K562 (cell line): Measurements from ENCODE around the gene ZNF775. TPM values are rescaled to one million over a fixed set of nuclear protein-coding genes. Genes with fewer than 3 reads are reported as not detected.

Experiments
- ATAC-seq: fragments of 200-7000 bp; cut with Tn5 transposase; 3 replicates; pipeline ENCODE4 v1.9.1; 2020; ENCODE audit warnings: moderate library complexity
- BruUV-seq: library from RNA; stranded (reverse); fragments of 400-500 nt; replicated peaks from 2 replicates; lab custom pipeline; 2021; lab: Mats Ljungman, UMichigan
- CTCF ChIA-PET: fragments of 300-600 bp; formaldehyde crosslinking; extraction: SDS; loops from one replicate; lab custom pipeline; 2021; ENCODE audit warnings: low intra/inter-chr PET ratio; lab: Yijun Ruan, JAX
- POLR2A ChIA-PET: fragments of 300-600, 350-650 bp; sonication (Branson Sonifier 250); formaldehyde crosslinking; extraction: SDS; loops from one replicate; lab custom pipeline; 2021; ENCODE audit warnings: antibody characterized with exemption, inconsistent platforms; lab: Yijun Ruan, JAX
- DNase-seq, 4 experiments: peaks; one replicate each; pipeline versions ENCODE4 v3.0.0 to v3.0.0-alpha.2; 2011 to 2018; ENCODE audit warnings: low spot score in 3 of 4, mixed read lengths in 3 of 4; ENCODE audit errors: extremely low read depth in 1 of 4
- FAIRE-seq: peaks from 2 replicates; lab custom pipeline; 2011; peaks lifted over from hg19 to GRCh38; lab: Jason Lieb, UNC
- H2AFZ ChIP-seq: 2 replicates; pipeline ENCODE4 v1.6.0; 2011; ENCODE audit warnings: low read depth, low read length, control low read depth, inconsistent platforms
- H3K27ac ChIP-seq: fragments of 200-600 bp; 3 replicates; pipeline ENCODE4 v1.8.0; 2011; ENCODE audit warnings: low read depth, mild to moderate bottlenecking, control low read depth, inconsistent platforms, low read length, moderate library complexity, mixed read lengths; ENCODE audit errors: extremely low read depth
- H3K27me3 ChIP-seq, 2 experiments: fragments of 300-600 bp in 1 of 2; 2 replicates in 1 of 2; 3 replicates in 1 of 2; pipeline versions ENCODE4 v1.6.0 to v1.8.0; 2011; ENCODE audit warnings: inconsistent platforms in 2 of 2, low read length in 2 of 2, mild to moderate bottlenecking in 1 of 2, mixed read lengths in 1 of 2, moderate library complexity in 1 of 2; ENCODE audit not compliant: control insufficient read depth in 2 of 2, insufficient read depth in 2 of 2
- H3K36me3 ChIP-seq: fragments of 300-600 bp; 3 replicates; pipeline ENCODE4 v1.8.0; 2011; ENCODE audit warnings: mild to moderate bottlenecking, low read length, inconsistent platforms; ENCODE audit not compliant: control insufficient read depth, insufficient read depth
- H3K4me1 ChIP-seq, 2 experiments: fragments of 200-600 bp in 1 of 2; replicated peaks in 1 of 2; 2 replicates in 1 of 2; 3 replicates in 1 of 2; pipeline versions ENCODE4 v1.5.1 to v1.8.0; 2011; ENCODE audit warnings: inconsistent platforms in 2 of 2, low read length in 2 of 2, mild to moderate bottlenecking in 1 of 2, mixed read lengths in 1 of 2, moderate library complexity in 1 of 2; ENCODE audit not compliant: control insufficient read depth in 2 of 2, insufficient read depth in 2 of 2
- H3K4me2 ChIP-seq: 2 replicates; pipeline ENCODE4 v1.6.1; 2011; ENCODE audit warnings: low read length, control low read depth, inconsistent platforms, mixed read lengths; ENCODE audit not compliant: insufficient read depth
- H3K4me3 ChIP-seq: fragments of 200-600 bp; sonication (generic), shearing (Covaris generic); 2 replicates; pipeline ENCODE4 v1.5.1; 2016; ENCODE audit warnings: control low read depth, inconsistent platforms
- H3K79me2 ChIP-seq: fragments of 200-600 bp; 3 replicates; pipeline ENCODE4 v1.8.0; 2011; ENCODE audit warnings: low read length, inconsistent platforms; ENCODE audit not compliant: control insufficient read depth, insufficient read depth
- H3K9ac ChIP-seq, 2 experiments: 2 replicates each; pipeline versions ENCODE4 v1.6.0 to v1.6.1; 2011; ENCODE audit warnings: low read depth in 2 of 2, low read length in 2 of 2, control low read depth in 1 of 2, inconsistent platforms in 1 of 2, mild to moderate bottlenecking in 1 of 2, mixed read lengths in 1 of 2; ENCODE audit not compliant: insufficient read depth in 1 of 2
- H3K9me1 ChIP-seq: one replicate; pipeline ENCODE4 v1.6.0; 2011; ENCODE audit warnings: inconsistent platforms, mild to moderate bottlenecking, low read length, moderate library complexity; ENCODE audit not compliant: control insufficient read depth, insufficient read depth
- H3K9me3 ChIP-seq: replicated peaks from 2 replicates; pipeline ENCODE4 v1.5.1; 2011; ENCODE audit warnings: low read depth, low read length, inconsistent platforms; ENCODE audit not compliant: control insufficient read depth, insufficient read depth
- H4K20me1 ChIP-seq: replicated peaks from 2 replicates; pipeline ENCODE4 v1.6.1; 2011; ENCODE audit warnings: low read length, inconsistent platforms, mixed read lengths; ENCODE audit not compliant: control insufficient read depth, insufficient read depth
- CBX1 ChIP-seq: sonication (generic); IDR thresholded peaks from 2 replicates; pipeline ENCODE4 v1.6.1; 2016; ENCODE audit warnings: antibody characterized with exemption, low read depth, mild to moderate bottlenecking
- PRDM10 ChIP-seq: fragments of 450-650 bp; IDR thresholded peaks from 2 replicates; pipeline ENCODE4 v1.6.1; 2018; ENCODE audit not compliant: partially characterized antibody
- WGBS: fragments of 100-300 bp; shearing (Covaris generic); methylation state at CpG from one replicate; pipeline ENCODE4 v1.1.6; 2016; ENCODE audit warnings: low coverage, mixed read lengths; ENCODE audit not compliant: insufficient coverage; ENCODE audit errors: missing lambda C conversion rate; 5-methylcytosine and 5-hydroxymethylcytosine counted together
- in situ Hi-C: fragments of 300-500 bp; cut with MboI; formaldehyde crosslinking; loops from 4 replicates; pipeline ENCODE4 v1.15.0; 2018; ENCODE audit warnings: inconsistent platforms, mixed read lengths
- intact Hi-C: fragments of 100-400 bp; cut with micrococcal nuclease; formaldehyde crosslinking; loops from 2 replicates; pipeline ENCODE4 v1.14.2; 2022
- polyA plus RNA-seq, 8 experiments: library from polyadenylated mRNA; depleted of rRNA in 4 of 8; stranded (reverse) in 5 of 8; unstranded in 3 of 8; fragments of >200 nt; fragmentation: Nextera tagmentation in 2 of 8; fragmentation: Illumina TruSeq in 1 of 8; extraction: Ambion mirVana in 2 of 8; extraction: Trizol in 1 of 8; gene quantifications; 2 replicates each; pipeline versions ENCODE4 v1.2.1 to v1.2.3, GENCODE V29; 2011 to 2014; ENCODE audit warnings: inconsistent platforms in 1 of 8, missing spikeins in 1 of 8
- total RNA-seq, 7 experiments: library from RNA; depleted of rRNA in 6 of 7; stranded (reverse); fragments of >200 nt in 6 of 7; fragmentation: Illumina TruSeq in 2 of 7; extraction: Trizol in 2 of 7; gene quantifications; 2 replicates each; pipeline versions ENCODE4 v1.2.1 to v1.2.3, GENCODE V29; 2011 to 2021; ENCODE audit warnings: low replicate concordance in 1 of 7

ZNF775 gene
- total and polyA plus RNA-seq, 9 of the 15 experiments (the other 6 are each of a cell fraction or from before 2014, with no cell fraction given), result 0.04 to 18.7 (median 4.9) TPM

GRCh38 chr7:150429699-150430098 is 50.6 kb downstream of the ZNF775 start:
- Histone ChIP-seq H3K79me2 (no peaks in the 10 kb centered on the region), H3K4me1 (peaks cover 21 to 27% of the 10 kb centered on the region in 2 experiments), H3K9me3 (no peaks in the 10 kb centered on the region), H3K4me2 (no peak overlapping the region), H4K20me1 (no peaks in the 10 kb centered on the region)
- ATAC-seq (no peak), FAIRE-seq (no peak), DNase-seq (peak in 1 of 4 experiments; percentile 10)
- CTCF ChIA-PET, result no interaction called here
- in situ Hi-C loops, result no loop called here
- TF ChIP-seq CBX1 (no peak), PRDM10 (peak; percentile 14)
- TF ChIP-seq, all 486 proteins: peak for 1
- no TSS peak for BruUV-seq
- Histone ChIP-seq H3K9ac (no peak overlapping the region), H3K9me1 (no peaks in the 10 kb centered on the region), H3K27me3 (no peaks in the 10 kb centered on the region), H3K4me3 (no peak overlapping the region), H3K36me3 (no peaks in the 10 kb centered on the region), H2AFZ (no peak overlapping the region), H3K27ac (no peak overlapping the region)
- intact Hi-C loops, result no loop called here
- POLR2A ChIA-PET, result interaction anchor here (0.6 to 1.3 kb wide), 5 partner anchors 12 to 313 kb away, joined by 3 to 5 read pairs (median 3); partner anchors contain the start of gene GIMAP8
- 22% methylated on average over 8 of the region's 8 CpGs for WGBS
